ENCODE measurements around the gene ANKRD11.

- no peak for TF ChIP-seq POLR2A (IDR thresholded peaks at IDR 0.05; ENCODE audit: borderline replicate concordance, extremely low read depth, insufficient read depth, insufficient read length)
- no peak for TF ChIP-seq CTCF (IDR thresholded peaks at IDR 0.05 in 2 of 3, conservative IDR thresholded peaks at IDR 0.05 in 1 of 3; ENCODE audit: borderline replicate concordance in 1 of 3, insufficient read depth in 1 of 3, low read depth in 2 of 3, low read length in 2 of 3)
- TF ChIP-seq ZNF274 (IDR thresholded peaks at IDR 0.05; ENCODE audit: low read depth, low read length) = no peak
- no peak for TF ChIP-seq EZH2 (IDR thresholded peaks at IDR 0.05)
- no peak for TF ChIP-seq POLR2AphosphoS5 (IDR thresholded peaks at IDR 0.05; ENCODE audit: low read depth, low read length)
- TF ChIP-seq RAD21 (IDR thresholded peaks at IDR 0.05; ENCODE audit: low read depth) = no peak
- no peak for TF ChIP-seq YY1 (IDR thresholded peaks at IDR 0.05; ENCODE audit: extremely low read depth, insufficient replicate concordance, low read depth, low read length)
- TF ChIP-seq SRF (IDR thresholded peaks at IDR 0.05; ENCODE audit: low read depth) = no peak
- no peak for TF ChIP-seq ZBTB33 (IDR thresholded peaks at IDR 0.05; ENCODE audit: extremely low read depth, insufficient replicate concordance, low read length)
- TF ChIP-seq EGR1 (IDR thresholded peaks at IDR 0.05; ENCODE audit: low read depth) = no peak
- no peak for TF ChIP-seq CEBPB (IDR thresholded peaks at IDR 0.05; ENCODE audit: low read depth)
- no peak for TF ChIP-seq JUND (IDR thresholded peaks at IDR 0.05)
- no peak for TF ChIP-seq ATF3 (IDR thresholded peaks at IDR 0.05)
- no peak for TF ChIP-seq ZFX (IDR thresholded peaks at IDR 0.05)
Observed at GRCh38 chr16:89272631-89273030, 217.7 kb downstream of the ANKRD11 start.

All from HCT116 (cell line).